Mucosa of stomach (tissue), 1 donor: Measurements from ENCODE around the gene ACTG1.

Experiments
- H3K27me3 ChIP-seq: one replicate; pipeline ENCODE4 v1.7.0; 2013; ENCODE audit warnings: mild to moderate bottlenecking, low read length; ENCODE audit not compliant: control insufficient read depth, insufficient read depth
- H3K36me3 ChIP-seq: one replicate; pipeline ENCODE4 v1.7.0; 2013; ENCODE audit warnings: low read length; ENCODE audit not compliant: control insufficient read depth, insufficient read depth
- H3K4me1 ChIP-seq: one replicate; pipeline ENCODE4 v1.7.0; 2013; ENCODE audit warnings: mild to moderate bottlenecking, low read length; ENCODE audit not compliant: control insufficient read depth, insufficient read depth
- H3K4me3 ChIP-seq: one replicate; pipeline ENCODE4 v1.7.0; 2013; ENCODE audit warnings: low read length
- H3K9ac ChIP-seq: one replicate; pipeline ENCODE4 v1.7.0; 2013; ENCODE audit warnings: mild to moderate bottlenecking, low read length, moderate library complexity
- H3K9me3 ChIP-seq: one replicate; pipeline ENCODE4 v1.7.0; 2013; ENCODE audit warnings: mild to moderate bottlenecking, low read length, moderate library complexity; ENCODE audit not compliant: control insufficient read depth
- donor health status: Pancreatic carcinoma.

The ACTG1 gene

DNA sequence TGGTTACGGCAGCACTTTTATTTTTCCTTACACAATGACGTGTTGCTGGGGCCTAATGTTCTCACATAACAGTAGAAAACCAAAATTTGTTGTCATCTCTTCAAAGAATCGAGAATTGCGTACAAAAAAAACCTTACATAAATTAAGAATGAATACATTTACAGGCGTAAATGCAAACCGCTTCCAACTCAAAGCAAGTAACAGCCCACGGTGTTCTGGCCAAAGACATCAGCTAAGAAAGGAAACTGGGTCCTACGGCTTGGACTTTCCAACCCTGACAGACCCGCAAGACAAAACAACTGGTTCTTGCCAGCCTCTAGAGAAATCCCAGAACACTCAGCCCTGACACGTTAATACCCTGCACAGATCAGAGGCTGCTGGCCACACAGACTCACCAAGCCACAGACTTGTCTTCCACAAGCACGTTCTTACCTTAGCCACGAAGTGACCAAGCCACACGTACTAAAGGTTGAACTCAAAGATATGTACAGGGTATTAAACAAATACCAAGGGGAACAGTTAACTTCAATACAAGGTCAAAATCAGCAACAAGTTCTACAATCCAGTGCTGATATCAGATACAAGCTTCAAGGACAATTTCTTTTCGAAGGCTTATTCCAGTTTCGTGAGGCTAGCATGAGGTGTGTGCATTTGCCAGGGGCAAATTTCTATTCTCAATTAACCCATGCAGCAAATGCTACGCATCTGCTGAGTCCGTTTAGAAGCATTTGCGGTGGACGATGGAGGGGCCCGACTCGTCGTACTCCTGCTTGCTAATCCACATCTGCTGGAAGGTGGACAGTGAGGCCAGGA, 2.4 kb downstream of the ACTG1 start:
- Histone ChIP-seq H3K27me3 (no peaks in the 10 kb centered on the region), H3K4me3 (peak overlapping the region; percentile 92), H3K36me3 (peaks cover 28% of the 10 kb centered on the region), H3K9me3 (no peaks in the 10 kb centered on the region), H3K4me1 (peaks cover 10% of the 10 kb centered on the region), H3K9ac (peak overlapping the region; percentile 96)

- Histone ChIP-seq H3K4me3 (peak overlapping the region; percentile 92), H3K4me1 (peaks cover 10% of the 10 kb centered on the region), H3K9me3 (no peaks in the 10 kb centered on the region), H3K36me3 (peaks cover 28% of the 10 kb centered on the region), H3K9ac (peak overlapping the region; percentile 96), H3K27me3 (no peaks in the 10 kb centered on the region)
These were observed 3.2 kb downstream of the ACTG1 start for GRCh38 chr17:81509207-81509971.

- H3K27me3 ChIP-seq: no peaks in the 10 kb centered on the region
- H3K9me3 ChIP-seq: no peaks in the 10 kb centered on the region
- peak overlapping the region; percentile 92 for H3K4me3 ChIP-seq
- peaks cover 28% of the 10 kb centered on the region for H3K36me3 ChIP-seq
- H3K9ac ChIP-seq: peak overlapping the region; percentile 96
- peaks cover 10% of the 10 kb centered on the region for H3K4me1 ChIP-seq
These were observed 3.9 kb downstream of the ACTG1 start for GRCh38 chr17:81508639-81509206.

GRCh38 chr17:81503619-81504018, 9.0 kb downstream of the ACTG1 start:
- Histone ChIP-seq H3K9me3 (no peaks in the 10 kb centered on the region), H3K27me3 (peaks cover 10% of the 10 kb centered on the region), H3K9ac (no peak overlapping the region), H3K36me3 (no peaks in the 10 kb centered on the region), H3K4me3 (no peak overlapping the region), H3K4me1 (no peaks in the 10 kb centered on the region)

GRCh38 chr17:81502471-81503017, 10.1 kb downstream of the ACTG1 start:
- Histone ChIP-seq H3K27me3 (peaks cover 10% of the 10 kb centered on the region), H3K9ac (no peak overlapping the region), H3K4me1 (no peaks in the 10 kb centered on the region), H3K36me3 (no peaks in the 10 kb centered on the region), H3K4me3 (no peak overlapping the region), H3K9me3 (no peaks in the 10 kb centered on the region)

GRCh38 chr17:81500047-81500446, 12.6 kb downstream of the ACTG1 start:
- no peaks in the 10 kb centered on the region for H3K36me3 ChIP-seq
- no peaks in the 10 kb centered on the region for H3K4me1 ChIP-seq
- no peak overlapping the region for H3K4me3 ChIP-seq
- peaks cover 10% of the 10 kb centered on the region for H3K27me3 ChIP-seq
- H3K9me3 ChIP-seq: no peaks in the 10 kb centered on the region
- no peak overlapping the region for H3K9ac ChIP-seq

DNA sequence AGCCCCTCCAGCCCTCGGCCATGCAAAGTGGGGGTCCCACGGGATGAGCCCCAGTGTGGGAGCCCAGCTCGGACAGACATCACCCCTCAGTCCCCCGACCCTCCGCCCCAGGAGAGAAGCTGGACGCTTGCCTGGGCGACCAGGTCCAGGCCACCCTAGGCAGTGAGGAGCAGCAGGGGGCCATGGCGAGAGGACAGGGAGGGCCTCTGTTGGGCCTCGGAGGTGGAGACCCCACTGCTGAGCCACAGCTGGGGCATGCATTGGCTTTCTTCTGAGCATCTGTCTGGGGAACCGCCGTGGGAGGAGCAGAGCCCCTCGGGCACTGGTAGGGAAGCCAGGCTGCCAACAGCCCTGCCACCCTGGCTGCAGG, 13.0 kb downstream of the ACTG1 start:
- Histone ChIP-seq H3K27me3 (peaks cover 14% of the 10 kb centered on the region), H3K9ac (no peak overlapping the region), H3K36me3 (no peaks in the 10 kb centered on the region), H3K4me3 (no peak overlapping the region), H3K9me3 (no peaks in the 10 kb centered on the region), H3K4me1 (no peaks in the 10 kb centered on the region)

- no peaks in the 10 kb centered on the region for H3K9me3 ChIP-seq
- H3K4me3 ChIP-seq: no peak overlapping the region
- H3K27me3 ChIP-seq: peaks cover 17% of the 10 kb centered on the region
- no peaks in the 10 kb centered on the region for H3K36me3 ChIP-seq
- no peaks in the 10 kb centered on the region for H3K4me1 ChIP-seq
- H3K9ac ChIP-seq: no peak overlapping the region
These were observed 13.5 kb downstream of the ACTG1 start for GRCh38 chr17:81498953-81499600.

DNA sequence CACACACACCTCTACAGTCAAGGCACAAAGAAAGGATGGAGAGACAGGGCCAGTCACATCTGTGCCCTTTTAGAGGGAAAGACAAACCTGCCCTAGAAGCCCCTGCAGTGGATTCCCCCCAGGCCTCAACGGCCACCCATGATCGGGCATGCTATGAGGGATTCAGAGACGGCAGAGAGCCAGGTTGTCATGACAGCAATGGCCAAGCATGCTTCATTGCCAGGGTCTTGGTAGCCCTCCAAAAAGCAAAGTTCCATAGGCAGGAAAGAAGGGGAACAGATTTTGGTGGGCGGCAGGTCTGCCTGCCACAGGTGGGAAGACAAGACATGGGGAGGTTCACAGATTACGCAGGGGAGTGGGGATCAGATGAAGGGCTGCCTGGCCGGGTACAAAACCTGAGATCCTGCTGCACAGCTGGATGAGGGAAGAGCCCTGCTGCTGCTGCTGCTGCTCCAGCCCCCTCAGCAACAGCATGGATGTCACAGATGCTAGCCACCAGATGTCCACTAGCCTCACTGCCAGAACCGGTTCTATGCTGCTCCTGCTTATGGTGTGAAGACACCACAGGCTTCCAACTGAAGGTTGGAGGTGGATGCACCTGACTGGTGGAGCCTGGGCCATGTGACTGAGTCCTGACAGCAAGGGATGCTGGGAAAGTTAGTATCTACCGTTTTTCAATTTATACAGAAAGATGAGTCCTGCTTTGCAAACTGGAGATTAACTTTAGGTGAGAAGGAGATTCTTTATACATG, 17.8 kb downstream of the ACTG1 start:
- peaks cover 6% of the 10 kb centered on the region for H3K4me1 ChIP-seq

DNA sequence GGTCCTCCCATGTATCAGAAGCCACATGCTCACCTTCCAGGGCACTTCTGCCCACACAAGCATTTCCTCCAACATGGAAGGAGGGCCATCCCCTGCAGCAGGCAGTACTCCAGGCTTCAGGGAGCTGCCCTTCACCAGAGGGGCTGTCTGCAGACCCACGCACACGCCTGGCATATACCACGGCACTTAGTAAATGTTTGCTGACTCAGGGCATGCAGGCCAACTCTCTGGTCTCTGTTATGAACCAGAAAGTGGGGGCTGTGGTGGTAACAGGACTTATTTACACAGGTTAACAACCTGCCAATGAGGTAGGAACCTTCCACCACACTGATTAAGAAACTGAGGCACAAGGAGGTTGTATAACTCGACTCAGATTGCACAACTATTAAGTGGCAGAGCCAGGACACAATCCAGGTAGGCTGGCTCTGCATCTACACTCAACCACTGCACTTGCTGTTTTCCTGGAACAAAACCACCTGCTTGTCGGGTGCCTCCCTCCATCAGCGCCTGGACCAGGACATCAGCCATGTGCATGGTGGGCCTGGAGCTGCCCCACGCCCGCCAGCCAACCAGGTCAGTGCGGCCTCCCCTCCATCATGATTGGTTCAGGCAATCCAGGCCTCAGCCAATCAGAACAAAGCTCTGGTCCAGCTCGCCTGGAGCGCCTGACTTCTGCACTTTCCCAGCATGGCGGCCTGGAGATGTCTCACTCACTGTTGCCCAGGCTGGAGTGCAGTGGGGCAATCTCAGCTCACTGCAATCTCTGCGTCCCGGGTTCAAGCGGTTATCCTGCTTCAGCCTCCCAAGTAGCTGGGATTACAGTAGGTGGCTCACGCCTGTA, 19.2 kb downstream of the ACTG1 start:
- no peaks in the 10 kb centered on the region for H3K36me3 ChIP-seq
- peaks cover 9% of the 10 kb centered on the region for H3K4me1 ChIP-seq
- no peaks in the 10 kb centered on the region for H3K9me3 ChIP-seq
- H3K9ac ChIP-seq: no peak overlapping the region
- peaks cover 19% of the 10 kb centered on the region for H3K27me3 ChIP-seq
- no peak overlapping the region for H3K4me3 ChIP-seq

More for the DNA sequence above, 17.8 kb downstream of the ACTG1 start:
- H3K9me3 ChIP-seq: no peaks in the 10 kb centered on the region
- peaks cover 25% of the 10 kb centered on the region for H3K27me3 ChIP-seq
- no peak overlapping the region for H3K9ac ChIP-seq
- no peak overlapping the region for H3K4me3 ChIP-seq
- H3K36me3 ChIP-seq: no peaks in the 10 kb centered on the region
